Urothelium cell line (cell line): ENCODE data around the gene TSPYL2.

Source experiments
- DNase-seq: peaks from one replicate; pipeline ENCODE4 v3.0.0; 2011; ENCODE audit warnings: low spot score, mixed read lengths
- FAIRE-seq: peaks from 2 replicates; lab custom pipeline; 2011; peaks lifted over from hg19 to GRCh38; lab: Jason Lieb, UNC

The TSPYL2 gene

GRCh38 chrX:53116101-53116500 is 33.9 kb downstream of the TSPYL2 start:
- no peak for FAIRE-seq
- no peak for DNase-seq

- DNase-seq (no peak), FAIRE-seq (no peak)
Measured at GRCh38 chrX:53122013-53122412, 39.8 kb downstream of the TSPYL2 start.

- DNase-seq (no peak), FAIRE-seq (no peak)
Measured at GRCh38 chrX:53125506-53125905, 43.3 kb downstream of the TSPYL2 start.

GRCh38 chrX:53126377-53126776 is 44.2 kb downstream of the TSPYL2 start:
- FAIRE-seq (no peak), DNase-seq (no peak)

GRCh38 chrX:53128097-53128749 is 46.1 kb downstream of the TSPYL2 start:
- FAIRE-seq (no peak), DNase-seq (no peak)

- FAIRE-seq, result no peak
- no peak for DNase-seq
Measured at GRCh38 chrX:53133400-53133799, 51.2 kb downstream of the TSPYL2 start.

- FAIRE-seq, result no peak
Measured at GRCh38 chrX:53135581-53135980, 53.4 kb downstream of the TSPYL2 start.

More at GRCh38 chrX:53135581-53135980, 53.4 kb downstream of the TSPYL2 start:
- DNase-seq, result no peak
